ENCODE results near the gene MNT. TPM values are rescaled to one million over a fixed set of nuclear protein-coding genes. Genes with fewer than 3 reads are reported as not detected.

MNT gene
- total RNA-seq, 3 donors from 2014 or later (not counting 1 experiment from before 2014, with no cell fraction given): 72.3 to 108 (median 77.6) TPM

- intact Hi-C loops (cut with micrococcal nuclease): no loop called here
- WGBS (ENCODE audit: insufficient coverage): 95% methylated on average over 27 of the region's 27 CpGs
- Histone ChIP-seq H3K27ac (ENCODE audit: low read length) (no peak overlapping the region), H3K4me3 (ENCODE audit: low read length) (no peak overlapping the region), H3K36me3 (ENCODE audit: control insufficient read depth, insufficient read depth, low read length) (peaks cover 31% of the 10 kb centered on the region), H3K4me1 (ENCODE audit: control insufficient read depth, insufficient read depth, low read length) (no peaks in the 10 kb centered on the region), H3K9me3 (ENCODE audit: control insufficient read depth, insufficient read depth, low read length) (no peaks in the 10 kb centered on the region), H3K27me3 (ENCODE audit: control insufficient read depth, insufficient read depth, low read length) (no peaks in the 10 kb centered on the region)
- DNase-seq (no peak), ATAC-seq (no peak)
- TF ChIP-seq, protein P1, sequence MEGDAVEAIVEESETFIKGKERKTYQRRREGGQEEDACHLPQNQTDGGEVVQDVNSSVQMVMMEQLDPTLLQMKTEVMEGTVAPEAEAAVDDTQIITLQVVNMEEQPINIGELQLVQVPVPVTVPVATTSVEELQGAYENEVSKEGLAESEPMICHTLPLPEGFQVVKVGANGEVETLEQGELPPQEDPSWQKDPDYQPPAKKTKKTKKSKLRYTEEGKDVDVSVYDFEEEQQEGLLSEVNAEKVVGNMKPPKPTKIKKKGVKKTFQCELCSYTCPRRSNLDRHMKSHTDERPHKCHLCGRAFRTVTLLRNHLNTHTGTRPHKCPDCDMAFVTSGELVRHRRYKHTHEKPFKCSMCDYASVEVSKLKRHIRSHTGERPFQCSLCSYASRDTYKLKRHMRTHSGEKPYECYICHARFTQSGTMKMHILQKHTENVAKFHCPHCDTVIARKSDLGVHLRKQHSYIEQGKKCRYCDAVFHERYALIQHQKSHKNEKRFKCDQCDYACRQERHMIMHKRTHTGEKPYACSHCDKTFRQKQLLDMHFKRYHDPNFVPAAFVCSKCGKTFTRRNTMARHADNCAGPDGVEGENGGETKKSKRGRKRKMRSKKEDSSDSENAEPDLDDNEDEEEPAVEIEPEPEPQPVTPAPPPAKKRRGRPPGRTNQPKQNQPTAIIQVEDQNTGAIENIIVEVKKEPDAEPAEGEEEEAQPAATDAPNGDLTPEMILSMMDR (IDR thresholded peaks at IDR 0.05): no peak
- Mint-ChIP-seq H3K4me1 (peaks cover 0 to 4% of the 10 kb centered on the region in 2 donors), H3K27ac (no peak overlapping the region), H3K36me3 (peaks cover 7% of the 10 kb centered on the region), H3K4me3 (no peak overlapping the region), H3K27me3 (ENCODE audit: low read depth in 2 of 2) (no peaks in the 10 kb centered on the region), H3K9me3 (no peaks in the 10 kb centered on the region)
These were observed 20.7 kb upstream of the MNT start for GRCh38 chr17:2421315-2422147.

DNA sequence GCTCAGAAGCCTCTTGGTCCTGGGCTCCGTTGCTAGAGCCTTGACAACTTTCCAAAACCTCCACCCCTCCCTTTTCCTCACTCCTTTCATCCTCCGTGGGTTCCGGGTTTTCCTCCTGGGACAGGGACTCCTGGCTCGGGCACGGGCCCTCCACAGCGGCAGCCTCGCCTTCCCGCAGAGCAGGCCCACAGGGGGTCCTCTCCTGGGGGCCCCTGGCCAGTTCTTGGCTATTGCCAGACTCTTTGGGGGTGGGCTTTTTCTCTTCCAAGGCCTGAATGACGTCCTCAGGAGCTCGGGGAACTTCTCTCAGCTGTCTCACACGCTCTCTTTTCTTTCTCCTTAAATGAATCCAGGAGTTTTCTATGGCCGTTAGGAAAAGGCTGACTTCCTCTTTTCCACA, 19.3 kb upstream of the MNT start:
- intact Hi-C loops (cut with micrococcal nuclease): no loop called here
- Mint-ChIP-seq H3K4me1 (no peaks in the 10 kb centered on the region), H3K4me3 (no peak overlapping the region), H3K36me3 (peaks cover 2% of the 10 kb centered on the region), H3K27ac (no peak overlapping the region), H3K9me3 (no peaks in the 10 kb centered on the region), H3K27me3 (ENCODE audit: low read depth in 2 of 2) (no peaks in the 10 kb centered on the region)
- H3K4me1 ChIP-seq (ENCODE audit: control insufficient read depth, insufficient read depth, low read length): no peaks in the 10 kb centered on the region
- WGBS (ENCODE audit: insufficient coverage): 95% methylated on average over 11 of the region's 12 CpGs
- H3K36me3 ChIP-seq (ENCODE audit: control insufficient read depth, insufficient read depth, low read length): peaks cover 29% of the 10 kb centered on the region
- H3K4me3 ChIP-seq (ENCODE audit: low read length): no peak overlapping the region
- ATAC-seq (no peak), DNase-seq (no peak)
- H3K9me3 ChIP-seq (ENCODE audit: control insufficient read depth, insufficient read depth, low read length): no peaks in the 10 kb centered on the region
- H3K27ac ChIP-seq (ENCODE audit: low read length): no peak overlapping the region
- no peaks in the 10 kb centered on the region for H3K27me3 ChIP-seq (ENCODE audit: control insufficient read depth, insufficient read depth, low read length)
- TF ChIP-seq, protein P1 (IDR thresholded peaks at IDR 0.05): no peak

GRCh38 chr17:2419486-2419885, 18.6 kb upstream of the MNT start:
- Mint-ChIP-seq H3K4me3 (no peak overlapping the region), H3K27me3 (ENCODE audit: low read depth in 2 of 2) (no peaks in the 10 kb centered on the region), H3K9me3 (no peaks in the 10 kb centered on the region), H3K36me3 (no peaks in the 10 kb centered on the region), H3K27ac (no peak overlapping the region), H3K4me1 (no peaks in the 10 kb centered on the region)
- no peak overlapping the region for H3K4me3 ChIP-seq (ENCODE audit: low read length)
- ATAC-seq (no peak), DNase-seq (no peak)
- H3K36me3 ChIP-seq (ENCODE audit: control insufficient read depth, insufficient read depth, low read length): peaks cover 29% of the 10 kb centered on the region
- H3K27ac ChIP-seq (ENCODE audit: low read length): no peak overlapping the region
- no peaks in the 10 kb centered on the region for H3K4me1 ChIP-seq (ENCODE audit: control insufficient read depth, insufficient read depth, low read length)
- TF ChIP-seq, protein P1 (IDR thresholded peaks at IDR 0.05): no peak
- intact Hi-C loops (cut with micrococcal nuclease): no loop called here
- H3K27me3 ChIP-seq (ENCODE audit: control insufficient read depth, insufficient read depth, low read length): no peaks in the 10 kb centered on the region
- no peaks in the 10 kb centered on the region for H3K9me3 ChIP-seq (ENCODE audit: control insufficient read depth, insufficient read depth, low read length)
- 95% methylated on average over 5 of the region's 6 CpGs for WGBS (ENCODE audit: insufficient coverage)

DNA sequence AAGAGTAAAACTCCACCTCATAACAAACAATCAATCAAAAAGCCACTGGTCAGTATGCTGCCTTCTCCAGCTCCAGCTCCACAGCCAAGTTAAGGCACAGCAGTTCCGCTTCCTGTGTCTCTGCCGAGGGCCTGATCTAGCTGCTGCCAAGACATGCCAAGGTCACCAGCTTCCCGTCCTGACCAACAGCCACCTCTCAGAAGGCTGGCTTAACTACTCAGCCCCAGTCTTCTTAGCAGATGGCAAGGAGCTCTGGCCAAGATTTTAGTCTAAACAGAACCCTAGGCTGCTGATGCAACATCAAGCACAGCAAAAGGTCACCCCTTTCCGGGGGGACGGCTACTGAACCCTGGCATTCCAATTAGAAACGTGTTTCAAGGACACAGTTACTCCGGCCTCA, 17.7 kb upstream of the MNT start:
- WGBS (ENCODE audit: insufficient coverage): 95% methylated on average over 7 of the region's 7 CpGs
- no peaks in the 10 kb centered on the region for H3K9me3 Mint-ChIP-seq
- no peaks in the 10 kb centered on the region for H3K36me3 Mint-ChIP-seq
- ATAC-seq: no peak
- Histone ChIP-seq H3K4me1 (ENCODE audit: control insufficient read depth, insufficient read depth, low read length) (no peaks in the 10 kb centered on the region), H3K4me3 (ENCODE audit: low read length) (no peak overlapping the region), H3K27ac (ENCODE audit: low read length) (no peak overlapping the region), H3K9me3 (ENCODE audit: control insufficient read depth, insufficient read depth, low read length) (no peaks in the 10 kb centered on the region), H3K27me3 (ENCODE audit: control insufficient read depth, insufficient read depth, low read length) (no peaks in the 10 kb centered on the region), H3K36me3 (ENCODE audit: control insufficient read depth, insufficient read depth, low read length) (peaks cover 33% of the 10 kb centered on the region)
- no peak for DNase-seq
- H3K27me3 Mint-ChIP-seq (ENCODE audit: low read depth in 2 of 2): no peaks in the 10 kb centered on the region
- TF ChIP-seq, protein P1 (IDR thresholded peaks at IDR 0.05): no peak
- intact Hi-C loops (cut with micrococcal nuclease): no loop called here
- H3K4me3 Mint-ChIP-seq: no peak overlapping the region
- H3K27ac Mint-ChIP-seq: no peak overlapping the region
- no peaks in the 10 kb centered on the region for H3K4me1 Mint-ChIP-seq

Data from natural killer cell (primary cell).